ENCODE results near the gene ASAH2. TPM values are rescaled to one million over a fixed set of nuclear protein-coding genes. Genes with fewer than 3 reads are reported as not detected.

Gene ASAH2
- total and polyA plus RNA-seq, 2 of the 8 experiments (the other 6 are each of a cell fraction or from before 2014, with no cell fraction given): 1.2 to 3.1 TPM

GRCh38 chr10:50293513-50294313 is 42.4 kb upstream of the ASAH2 start:
- Histone ChIP-seq H3K4me2 (ENCODE audit: insufficient read depth in 1 of 2, low read depth in 2 of 2, low read length in 2 of 2) (no peak overlapping the region), H4K91ac (replicated peaks; ENCODE audit: insufficient read length, low read length) (no peak overlapping the region), H4K8ac (ENCODE audit: extremely low read depth, insufficient read depth, low read length) (no peak overlapping the region), H4K20me1 (replicated peaks in 1 of 2; ENCODE audit: control insufficient read depth in 1 of 2, insufficient read depth in 2 of 2, low read length in 2 of 2) (no peaks in the 10 kb centered on the region), H3K56ac (replicated peaks; ENCODE audit: insufficient read length, low read depth, low read length) (no peak overlapping the region), H4K5ac (ENCODE audit: insufficient read length, low read depth, low read length) (no peak overlapping the region), H3K18ac (ENCODE audit: extremely low read depth, low read length) (no peak overlapping the region), H2BK120ac (replicated peaks; ENCODE audit: low read depth, low read length) (no peak overlapping the region), H3K36me3 (ENCODE audit: control insufficient read depth in 2 of 4, insufficient read depth in 4 of 4, low read length in 3 of 4) (no peaks in the 10 kb centered on the region), H2BK15ac (ENCODE audit: low read length) (no peak overlapping the region), H3K4me1 (replicated peaks in 1 of 4; ENCODE audit: control insufficient read depth in 3 of 4, insufficient read depth in 4 of 4, low read length in 3 of 4) (no peaks in the 10 kb centered on the region), H3K14ac (ENCODE audit: insufficient read length) (no peak overlapping the region), H3K27ac (ENCODE audit: low read depth, low read length) (no peak overlapping the region), H3K79me1 (ENCODE audit: low read depth, low read length) (no peaks in the 10 kb centered on the region), H3K79me2 (ENCODE audit: control insufficient read depth in 1 of 2, insufficient read depth in 2 of 2, low read length in 2 of 2) (no peaks in the 10 kb centered on the region), H3K23me2 (ENCODE audit: low read depth, low read length) (no peaks in the 10 kb centered on the region), H2BK12ac (ENCODE audit: low read depth, low read length) (no peak overlapping the region), H3K4ac (replicated peaks; ENCODE audit: insufficient read length, low read depth, low read length) (no peak overlapping the region), H2BK5ac (ENCODE audit: low read depth, low read length) (no peak overlapping the region), H2AK5ac (ENCODE audit: low read depth, low read length) (no peak overlapping the region), H3K27me3 (replicated peaks in 1 of 4; ENCODE audit: control insufficient read depth in 3 of 4, extremely low read depth in 1 of 4, insufficient read depth in 3 of 4, low read length in 3 of 4) (no peaks in the 10 kb centered on the region), H3K4me3 (ENCODE audit: extremely low read depth in 1 of 4, insufficient read depth in 2 of 4, low read depth in 3 of 4, low read length in 4 of 4) (no peak overlapping the region), H2AFZ (ENCODE audit: low read length) (no peak overlapping the region), H2BK20ac (ENCODE audit: low read length) (no peak overlapping the region), H3K9me3 (ENCODE audit: insufficient read depth in 2 of 2, low read depth in 1 of 2, low read length in 1 of 2) (no peaks in the 10 kb centered on the region), H3K23ac (ENCODE audit: insufficient read length) (no peak overlapping the region), H3K9ac (replicated peaks in 1 of 4; ENCODE audit: extremely low read depth in 1 of 4, low read depth in 3 of 4, low read length in 3 of 4) (no peak overlapping the region)
- TF ChIP-seq RXRA (IDR thresholded peaks at IDR 0.05; ENCODE audit: insufficient read depth, low read depth, low read length) (no peak), KDM4A (IDR thresholded peaks at IDR 0.05; ENCODE audit: low read depth, low read length, severe bottlenecking) (no peak), BRCA1 (IDR thresholded peaks at IDR 0.05; ENCODE audit: low read depth, low read length) (no peak), ATF2 (IDR thresholded peaks at IDR 0.05; ENCODE audit: low read length) (no peak), SIX5 (IDR thresholded peaks at IDR 0.05; ENCODE audit: low read depth, low read length) (no peak)
- 97% methylated on average over 5 of the region's 5 CpGs; no CpG with 5 or more reads in 1 of the 2 experiments for WGBS, 2 experiments (ENCODE audit: extremely low coverage in 1 of 2, insufficient coverage in 1 of 2, insufficient read length in 1 of 2, insufficient replicate concordance in 2 of 2, low coverage in 1 of 2, low lambda C conversion rate in 2 of 2, missing lambda C conversion rate in 1 of 2)
- ChIA-PET CTCF (ENCODE audit: partially characterized antibody) (interaction anchor here (1.1 to 2.0 kb wide), 4 partner anchors 15 to 320 kb away, joined by 3 to 6 read pairs (median 4); no protein-coding TSS in a partner anchor), POLR2A (ENCODE audit: partially characterized antibody) (interaction anchor here (0.7 kb wide), 1 partner anchor 28 kb away, joined by 5 read pairs; no protein-coding TSS in a partner anchor)
- no peak for FAIRE-seq
- no peak for DNase-seq (ENCODE audit: low read depth in 1 of 2, low spot score in 2 of 2)
